ENCODE results near the gene EMCN. TPM values are rescaled to one million over a fixed set of nuclear protein-coding genes. Genes with fewer than 3 reads are reported as not detected.
"Not testable (repeated sequence)": the region's sequence is repeated elsewhere in the genome, so short reads cannot be mapped to it uniquely, and the experiment has no call there.

EMCN gene
- total and polyA plus RNA-seq, 9 donors: 4.4 to 40.7 (median 11.8) TPM

GRCh38 chr4:100539706-100540105 lies 21.9 kb upstream of the EMCN start:
- 51 to 60% (median 54%) methylated on average over 4 of the region's 4 CpGs for WGBS, 3 donors

GRCh38 chr4:100533741-100534140 lies 15.9 kb upstream of the EMCN start:
- DNase-seq: no peak
- WGBS, 3 donors: 92 to 96% (median 92%) methylated on average over 1 of the region's 1 CpG
- intact Hi-C loops (cut with DNase I): no loop called here
- TF ChIP-seq POLR2A (IDR thresholded peaks at IDR 0.05) (no peak), EP300 (IDR thresholded peaks at IDR 0.05) (no peak), CTCF (IDR thresholded peaks at IDR 0.05) (no peak)
- H3K4me3 ChIP-seq: no peak overlapping the region
- H3K9me3 ChIP-seq: no peaks in the 10 kb centered on the region
- H3K4me1 ChIP-seq (ENCODE audit: insufficient read depth): no peaks in the 10 kb centered on the region
- no peaks in the 10 kb centered on the region for H3K36me3 ChIP-seq
- no peak overlapping the region for H3K27ac ChIP-seq
- no peaks in the 10 kb centered on the region for H3K27me3 ChIP-seq

More at GRCh38 chr4:100539706-100540105, 21.9 kb upstream of the EMCN start:
- H3K27ac ChIP-seq: no peak overlapping the region
- H3K9me3 ChIP-seq: no peaks in the 10 kb centered on the region
- intact Hi-C loops (cut with DNase I): no loop called here
- no peaks in the 10 kb centered on the region for H3K27me3 ChIP-seq
- H3K4me3 ChIP-seq: no peak overlapping the region
- H3K36me3 ChIP-seq: no peaks in the 10 kb centered on the region
- DNase-seq: no peak
- no peaks in the 10 kb centered on the region for H3K4me1 ChIP-seq (ENCODE audit: insufficient read depth)
- no peak for TF ChIP-seq CTCF (IDR thresholded peaks at IDR 0.05)
- TF ChIP-seq EP300 (IDR thresholded peaks at IDR 0.05): no peak
- TF ChIP-seq POLR2A (IDR thresholded peaks at IDR 0.05): no peak

- H3K36me3 ChIP-seq; H3K4me3 ChIP-seq; H3K9me3 ChIP-seq; H3K27me3 ChIP-seq; DNase-seq; intact Hi-C loops (cut with DNase I); H3K27ac ChIP-seq; H3K4me1 ChIP-seq (ENCODE audit: insufficient read depth): not testable (repeated sequence)
- 88 to 97% (median 95%) methylated on average over 4 of the region's 4 CpGs for WGBS, 3 donors
These were observed 12.3 kb upstream of the EMCN start for GRCh38 chr4:100530161-100530560.

GRCh38 chr4:100525686-100526085 lies 7.9 kb upstream of the EMCN start:
- H3K9me3 ChIP-seq: no peaks in the 10 kb centered on the region
- H3K4me1 ChIP-seq (ENCODE audit: insufficient read depth): no peaks in the 10 kb centered on the region
- DNase-seq: no peak
- 7 to 20% (median 8%) methylated on average over 1 of the region's 1 CpG for WGBS, 3 donors
- H3K4me3 ChIP-seq: no peak overlapping the region
- no peak overlapping the region for H3K27ac ChIP-seq
- intact Hi-C loops (cut with DNase I): no loop called here
- no peaks in the 10 kb centered on the region for H3K27me3 ChIP-seq
- TF ChIP-seq POLR2A (IDR thresholded peaks at IDR 0.05) (no peak), CTCF (IDR thresholded peaks at IDR 0.05) (no peak), EP300 (IDR thresholded peaks at IDR 0.05) (no peak)
- no peaks in the 10 kb centered on the region for H3K36me3 ChIP-seq

- H3K27ac ChIP-seq: no peak overlapping the region
- H3K4me1 ChIP-seq (ENCODE audit: insufficient read depth): peaks cover 1% of the 10 kb centered on the region
- WGBS, 3 donors: 51 to 70% (median 56%) methylated on average over 2 of the region's 2 CpGs
- no peaks in the 10 kb centered on the region for H3K9me3 ChIP-seq
- H3K27me3 ChIP-seq: no peaks in the 10 kb centered on the region
- no peak overlapping the region for H3K4me3 ChIP-seq
- H3K36me3 ChIP-seq: no peaks in the 10 kb centered on the region
- no peak for DNase-seq
- TF ChIP-seq EP300 (IDR thresholded peaks at IDR 0.05): no peak
- TF ChIP-seq POLR2A (IDR thresholded peaks at IDR 0.05): no peak
- TF ChIP-seq CTCF (IDR thresholded peaks at IDR 0.05): no peak
- intact Hi-C loops (cut with DNase I): no loop called here
These were observed 1.4 kb upstream of the EMCN start for GRCh38 chr4:100519205-100519604.

Data from ovary (tissue), 9 donors.